OCI-LY3 (cell line): ENCODE data around the gene GLIS1.

ENCODE experiments used
- H2AFZ ChIP-seq: fragments of 200-600, 300-600 bp; shearing (Covaris generic); 2 replicates; pipeline ENCODE4 v1.6.0; 2014; ENCODE audit warnings: antibody characterized with exemption, low read depth, low read length
- H3K27ac ChIP-seq: fragments of 200-600, 300-600 bp; sonication (generic); 2 replicates; pipeline ENCODE4 v1.5.1; 2014; ENCODE audit warnings: mild to moderate bottlenecking, low read length, moderate library complexity, mixed read lengths
- H3K27me3 ChIP-seq: fragments of 200-600, 300-600 bp; sonication (generic); 2 replicates; pipeline ENCODE4 v1.6.1; 2014; ENCODE audit warnings: low read depth, low read length, mixed read lengths
- H3K36me3 ChIP-seq: fragments of 200-600, 300-600 bp; sonication (generic); replicated peaks from 2 replicates; pipeline ENCODE3; 2014; ENCODE audit warnings: low read depth, low read length, mixed read lengths
- H3K4me1 ChIP-seq: fragments of 300-600, 200-600 bp; sonication (generic); 2 replicates; pipeline ENCODE4 v1.6.1; 2014; ENCODE audit warnings: low read length, mixed read lengths
- H3K4me2 ChIP-seq: fragments of 200-600, 300-600 bp; sonication (generic); 2 replicates; pipeline ENCODE4 v1.6.1; 2014; ENCODE audit warnings: low read length, mixed read lengths
- H3K4me3 ChIP-seq: fragments of 300-600, 200-600 bp; sonication (generic); 2 replicates; pipeline ENCODE4 v1.5.1; 2014; ENCODE audit warnings: antibody characterized with exemption, mild to moderate bottlenecking, low read length, moderate library complexity
- H3K79me2 ChIP-seq: fragments of 300-600, 200-600 bp; shearing (Covaris generic); 2 replicates; pipeline ENCODE4 v1.6.1; 2014; ENCODE audit warnings: mild to moderate bottlenecking, low read length, mixed read lengths
- H3K9ac ChIP-seq: fragments of 300-600, 200-600 bp; shearing (Covaris generic); 2 replicates; pipeline ENCODE4 v1.6.0; 2014; ENCODE audit warnings: mild to moderate bottlenecking, low read length, moderate library complexity
- H3K9me3 ChIP-seq: fragments of 200-600, 300-600 bp; shearing (Covaris generic); 2 replicates; pipeline ENCODE4 v1.6.1; 2014; ENCODE audit warnings: low read length, mixed read lengths; ENCODE audit not compliant: insufficient read depth
- H4K20me1 ChIP-seq: fragments of 200-600, 300-600 bp; sonication (generic); 2 replicates; pipeline ENCODE4 v1.6.1; 2016; ENCODE audit warnings: low read length, mixed read lengths; ENCODE audit not compliant: insufficient read depth
- EZH2phosphoT487 ChIP-seq: fragments of 200-600 bp; shearing (Covaris generic); IDR thresholded peaks from 2 replicates; pipeline ENCODE4 v1.6.1; 2018; ENCODE audit warnings: antibody characterized with exemption, mixed run types, low read depth
- TF ChIP-seq, protein P1 (sequence below): fragments of 200-600, 300-600 bp; sonication (generic); IDR thresholded peaks from 2 replicates; pipeline ENCODE4 v1.5.1; 2014; ENCODE audit warnings: antibody characterized with exemption, low read length, low read depth

Gene GLIS1

GRCh38 chr1:53646732-53647131 is 92.2 kb downstream of the GLIS1 start:
- Histone ChIP-seq H2AFZ (no peak overlapping the region), H3K79me2 (no peaks in the 10 kb centered on the region), H3K9me3 (no peaks in the 10 kb centered on the region), H3K36me3 (no peaks in the 10 kb centered on the region), H3K4me2 (no peak overlapping the region), H3K27ac (no peak overlapping the region), H3K9ac (no peak overlapping the region), H3K4me1 (no peaks in the 10 kb centered on the region), H3K4me3 (no peak overlapping the region), H3K27me3 (no peaks in the 10 kb centered on the region), H4K20me1 (no peaks in the 10 kb centered on the region)
- TF ChIP-seq EZH2phosphoT487, result no peak
- TF ChIP-seq, protein P1, sequence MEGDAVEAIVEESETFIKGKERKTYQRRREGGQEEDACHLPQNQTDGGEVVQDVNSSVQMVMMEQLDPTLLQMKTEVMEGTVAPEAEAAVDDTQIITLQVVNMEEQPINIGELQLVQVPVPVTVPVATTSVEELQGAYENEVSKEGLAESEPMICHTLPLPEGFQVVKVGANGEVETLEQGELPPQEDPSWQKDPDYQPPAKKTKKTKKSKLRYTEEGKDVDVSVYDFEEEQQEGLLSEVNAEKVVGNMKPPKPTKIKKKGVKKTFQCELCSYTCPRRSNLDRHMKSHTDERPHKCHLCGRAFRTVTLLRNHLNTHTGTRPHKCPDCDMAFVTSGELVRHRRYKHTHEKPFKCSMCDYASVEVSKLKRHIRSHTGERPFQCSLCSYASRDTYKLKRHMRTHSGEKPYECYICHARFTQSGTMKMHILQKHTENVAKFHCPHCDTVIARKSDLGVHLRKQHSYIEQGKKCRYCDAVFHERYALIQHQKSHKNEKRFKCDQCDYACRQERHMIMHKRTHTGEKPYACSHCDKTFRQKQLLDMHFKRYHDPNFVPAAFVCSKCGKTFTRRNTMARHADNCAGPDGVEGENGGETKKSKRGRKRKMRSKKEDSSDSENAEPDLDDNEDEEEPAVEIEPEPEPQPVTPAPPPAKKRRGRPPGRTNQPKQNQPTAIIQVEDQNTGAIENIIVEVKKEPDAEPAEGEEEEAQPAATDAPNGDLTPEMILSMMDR, result no peak

DNA sequence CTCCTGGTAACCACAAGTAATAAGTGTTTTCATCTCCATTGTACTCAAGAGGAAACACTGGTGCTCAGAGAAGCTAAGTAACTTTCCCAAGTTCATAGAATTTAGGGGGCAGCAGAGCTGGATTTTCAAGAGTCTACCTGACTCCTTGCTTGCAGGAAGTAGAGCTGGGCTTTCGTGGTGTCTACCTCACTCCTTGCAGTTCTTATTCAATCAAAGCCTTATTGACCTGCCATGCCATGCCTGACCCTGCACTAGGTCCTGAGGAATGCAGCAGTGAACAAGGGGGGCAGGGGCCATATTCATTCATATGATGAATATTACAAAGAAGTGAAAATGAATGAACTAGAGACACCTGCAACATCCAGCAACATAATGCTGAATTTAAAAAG is 93.3 kb downstream of the GLIS1 start:
- Histone ChIP-seq H3K9ac (no peak overlapping the region), H3K36me3 (no peaks in the 10 kb centered on the region), H3K27me3 (no peaks in the 10 kb centered on the region), H4K20me1 (no peaks in the 10 kb centered on the region), H3K27ac (no peak overlapping the region), H3K79me2 (no peaks in the 10 kb centered on the region), H3K4me1 (no peaks in the 10 kb centered on the region), H3K9me3 (no peaks in the 10 kb centered on the region), H3K4me2 (no peak overlapping the region), H3K4me3 (no peak overlapping the region), H2AFZ (no peak overlapping the region)
- no peak for TF ChIP-seq EZH2phosphoT487
- TF ChIP-seq, protein P1, result no peak

DNA sequence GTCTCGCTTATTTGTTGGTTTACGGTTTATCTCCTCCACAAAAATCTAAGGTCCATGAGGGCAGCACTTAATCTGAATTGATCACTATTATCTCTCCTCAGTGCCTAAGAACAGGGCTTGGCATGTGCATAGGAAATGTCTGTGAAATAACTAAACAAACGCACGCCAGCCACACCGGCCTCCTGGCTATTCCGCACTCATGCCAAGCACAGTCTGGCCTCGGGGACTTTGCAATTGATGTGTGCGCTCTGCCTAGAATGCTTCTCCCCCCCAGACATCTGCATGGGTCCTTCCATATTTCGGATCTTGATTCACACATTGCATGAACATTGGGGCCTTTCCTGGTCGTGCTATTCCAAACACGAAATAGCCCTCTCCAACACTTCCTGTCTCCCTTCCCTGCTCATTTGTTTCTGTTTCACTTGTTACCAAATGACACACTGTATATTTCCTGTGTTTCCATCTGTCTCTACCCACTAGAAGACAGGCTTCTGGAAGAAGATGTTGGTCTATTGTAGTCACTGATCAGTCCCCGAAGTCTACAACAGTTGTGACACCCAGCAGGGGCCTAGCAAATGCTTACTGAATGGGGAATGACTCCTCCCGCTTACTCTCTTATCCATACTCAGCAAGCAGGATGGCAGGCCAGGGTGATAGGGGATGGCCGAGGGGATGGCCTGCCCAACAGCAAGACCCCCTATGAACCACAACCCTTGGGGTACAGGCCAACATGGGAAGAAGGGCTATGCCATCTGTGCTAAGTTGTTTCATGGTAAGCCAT is 93.9 kb downstream of the GLIS1 start:
- no peaks in the 10 kb centered on the region for H3K27me3 ChIP-seq
- H3K4me2 ChIP-seq, result no peak overlapping the region
- no peak overlapping the region for H2AFZ ChIP-seq
- no peaks in the 10 kb centered on the region for H3K79me2 ChIP-seq
- H3K9me3 ChIP-seq, result no peaks in the 10 kb centered on the region
- no peak overlapping the region for H3K27ac ChIP-seq
- H4K20me1 ChIP-seq, result no peaks in the 10 kb centered on the region
- no peak for TF ChIP-seq EZH2phosphoT487
- TF ChIP-seq, protein P1, result no peak
- no peaks in the 10 kb centered on the region for H3K4me1 ChIP-seq
- no peak overlapping the region for H3K4me3 ChIP-seq
- no peaks in the 10 kb centered on the region for H3K36me3 ChIP-seq
- H3K9ac ChIP-seq, result no peak overlapping the region

DNA sequence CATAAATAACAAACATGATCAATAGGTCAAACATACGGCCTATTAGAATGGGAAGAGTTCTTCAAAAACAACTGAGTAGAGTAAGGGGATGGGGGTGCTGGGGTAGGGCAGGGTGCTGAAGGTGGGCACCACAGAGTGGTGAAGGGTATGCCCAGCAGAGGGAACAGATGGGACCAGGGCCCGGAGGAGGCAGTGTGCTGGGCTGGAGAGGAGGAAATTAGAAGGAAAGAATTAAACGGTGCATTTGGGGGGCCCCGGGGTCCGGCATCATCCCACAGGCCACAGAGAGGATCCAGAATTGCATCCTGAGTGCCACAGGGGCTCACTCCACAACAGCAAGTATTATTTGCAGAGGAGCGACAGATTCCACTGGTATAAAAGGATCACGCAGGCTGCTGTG is 94.5 kb downstream of the GLIS1 start:
- Histone ChIP-seq H3K27ac (no peak overlapping the region), H3K79me2 (no peaks in the 10 kb centered on the region), H4K20me1 (no peaks in the 10 kb centered on the region), H3K9ac (no peak overlapping the region), H3K4me1 (peaks cover 5% of the 10 kb centered on the region), H3K36me3 (no peaks in the 10 kb centered on the region), H3K4me3 (no peak overlapping the region), H3K4me2 (no peak overlapping the region), H2AFZ (no peak overlapping the region), H3K9me3 (no peaks in the 10 kb centered on the region), H3K27me3 (no peaks in the 10 kb centered on the region)
- TF ChIP-seq, protein P1, result no peak
- no peak for TF ChIP-seq EZH2phosphoT487
